ENCODE measurements around the gene SBF1. TPM values are rescaled to one million over a fixed set of nuclear protein-coding genes. Genes with fewer than 3 reads are reported as not detected.

Gene SBF1
- total RNA-seq, 1 experiment from 2014 or later = 100 TPM

- Histone ChIP-seq H3K9me3 (replicated peaks) (no peaks in the 10 kb centered on the region), H3K27ac (no peak overlapping the region), H3K4me1 (0 out of 2 replicates have a peak, but pooled peaks cover under 1% of the 10 kb centered on the region), H3K36me3 (no peaks in the 10 kb centered on the region), H3K4me3 (no peak overlapping the region), H3K27me3 (peaks cover 23% of the 10 kb centered on the region; the same call in 1 of the 2 replicates)
- no peak for DNase-seq
Measured at GRCh38 chr22:50483556-50483955, 8.7 kb upstream of the SBF1 start.

DNA sequence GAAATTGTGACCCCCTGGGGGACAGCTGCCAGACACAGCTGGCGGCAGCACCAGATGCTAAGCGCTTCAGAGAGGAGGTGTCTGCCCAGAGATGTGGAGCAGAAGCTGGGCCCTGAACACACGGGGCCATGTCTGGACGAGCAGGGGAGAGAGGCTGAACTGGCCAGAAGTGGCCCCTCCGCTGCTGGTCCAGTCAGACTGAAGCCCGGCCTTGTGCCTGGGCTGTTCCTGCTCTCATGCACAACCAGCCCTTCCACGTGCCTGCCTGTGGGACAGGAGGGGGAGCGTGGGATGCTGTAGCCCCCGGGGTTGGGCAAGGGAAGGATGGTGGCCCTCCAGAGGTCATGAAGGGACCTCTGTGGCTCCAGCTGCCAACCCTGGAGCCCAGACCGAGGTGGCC, 8.3 kb upstream of the SBF1 start:
- H3K27ac ChIP-seq = no peak overlapping the region
- H3K27me3 ChIP-seq = peaks cover 23% of the 10 kb centered on the region; the same call in 1 of the 2 replicates
- H3K36me3 ChIP-seq = no peaks in the 10 kb centered on the region
- no peak for DNase-seq
- H3K4me3 ChIP-seq = no peak overlapping the region
- H3K4me1 ChIP-seq = peaks cover 2% of the 10 kb centered on the region; the same call in 1 of the 2 replicates
- H3K9me3 ChIP-seq (replicated peaks) = no peaks in the 10 kb centered on the region

GRCh38 chr22:50482107-50483074, 7.6 kb upstream of the SBF1 start:
- Histone ChIP-seq H3K27me3 (peaks cover 20% of the 10 kb centered on the region; the same call in 1 of the 2 replicates), H3K36me3 (no peaks in the 10 kb centered on the region), H3K4me3 (no peak overlapping the region), H3K4me1 (peaks cover 4% of the 10 kb centered on the region), H3K9me3 (replicated peaks) (no peaks in the 10 kb centered on the region), H3K27ac (no peak overlapping the region)
- no peak for DNase-seq

GRCh38 chr22:50481440-50482106, 6.7 kb upstream of the SBF1 start, which contains the start of gene ADM2:
Gene ADM2 (plus strand): TSS chr22:50481543. CDS start chr22:50481848, 305 bp downstream.
- H3K36me3 ChIP-seq = no peaks in the 10 kb centered on the region
- no peak for DNase-seq
- no peaks in the 10 kb centered on the region for H3K9me3 ChIP-seq (replicated peaks)
- no peak within 1 kb of the TSS for H3K4me3 ChIP-seq
- H3K27me3 ChIP-seq = peaks cover 11% of the 10 kb centered on the region; the same call in 1 of the 2 replicates
- peaks cover 10% of the 10 kb centered on the region for H3K4me1 ChIP-seq
- no peak within 1 kb of the TSS for H3K27ac ChIP-seq

DNA sequence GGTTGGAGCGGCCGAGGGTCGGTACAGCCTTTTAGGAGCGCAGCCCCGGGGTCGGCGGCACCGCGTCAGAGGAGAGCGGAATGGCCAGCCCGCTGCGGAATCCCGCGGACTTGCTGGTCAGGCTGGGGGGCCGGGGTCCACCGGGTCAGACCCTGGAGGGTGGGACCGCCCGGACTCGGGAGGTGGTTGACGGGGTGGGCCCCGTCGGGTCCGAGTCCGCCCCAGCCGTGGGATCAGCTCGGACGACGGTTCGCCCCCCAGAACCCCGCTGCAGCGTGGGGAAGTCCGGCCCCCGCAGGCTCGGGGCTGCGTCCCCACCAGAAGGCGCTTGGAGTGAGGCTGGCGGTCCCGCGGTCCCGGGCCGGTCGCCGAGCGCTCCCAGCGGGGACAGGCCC, 6.2 kb upstream of the SBF1 start:
- no peak for DNase-seq
- Histone ChIP-seq H3K27me3 (peaks cover 6% of the 10 kb centered on the region; the same call in 1 of the 2 replicates), H3K4me1 (peaks cover 10% of the 10 kb centered on the region), H3K4me3 (no peak overlapping the region), H3K9me3 (replicated peaks) (no peaks in the 10 kb centered on the region), H3K36me3 (no peaks in the 10 kb centered on the region), H3K27ac (no peak overlapping the region)

DNA sequence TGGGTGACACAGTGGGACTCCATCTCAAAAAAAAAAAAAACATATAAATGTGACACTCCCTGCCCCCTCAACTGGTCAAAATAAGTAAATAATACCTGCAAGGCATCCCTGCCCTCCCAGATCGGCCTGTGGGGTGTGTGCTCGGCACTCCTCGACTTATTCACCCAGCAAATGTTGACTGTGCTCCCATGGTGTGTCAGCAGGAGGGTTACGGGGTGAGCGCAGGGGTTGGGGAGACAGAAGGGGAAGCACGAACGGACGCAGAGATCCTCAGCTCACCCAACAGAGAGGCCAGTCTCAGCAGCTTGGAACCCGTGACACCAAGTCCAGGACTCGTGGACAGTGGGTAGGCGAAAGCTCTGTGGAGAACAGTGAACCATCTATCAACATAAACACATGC, 4.9 kb upstream of the SBF1 start:
- Histone ChIP-seq H3K27me3 (peaks cover 3% of the 10 kb centered on the region; the same call in 1 of the 2 replicates), H3K4me1 (peaks cover 12% of the 10 kb centered on the region), H3K4me3 (no peak overlapping the region), H3K9me3 (replicated peaks) (no peaks in the 10 kb centered on the region), H3K27ac (no peak overlapping the region), H3K36me3 (no peaks in the 10 kb centered on the region)
- DNase-seq = no peak

GRCh38 chr22:50477923-50478322, 3.1 kb upstream of the SBF1 start:
- Histone ChIP-seq H3K27me3 (no peaks in the 10 kb centered on the region), H3K9me3 (replicated peaks) (no peaks in the 10 kb centered on the region), H3K4me1 (peaks cover 21% of the 10 kb centered on the region), H3K27ac (no peak overlapping the region), H3K36me3 (peaks cover 4% of the 10 kb centered on the region; the same call in 1 of the 2 replicates), H3K4me3 (no peak overlapping the region)
- peak; percentile 94 to 96 for DNase-seq

DNA sequence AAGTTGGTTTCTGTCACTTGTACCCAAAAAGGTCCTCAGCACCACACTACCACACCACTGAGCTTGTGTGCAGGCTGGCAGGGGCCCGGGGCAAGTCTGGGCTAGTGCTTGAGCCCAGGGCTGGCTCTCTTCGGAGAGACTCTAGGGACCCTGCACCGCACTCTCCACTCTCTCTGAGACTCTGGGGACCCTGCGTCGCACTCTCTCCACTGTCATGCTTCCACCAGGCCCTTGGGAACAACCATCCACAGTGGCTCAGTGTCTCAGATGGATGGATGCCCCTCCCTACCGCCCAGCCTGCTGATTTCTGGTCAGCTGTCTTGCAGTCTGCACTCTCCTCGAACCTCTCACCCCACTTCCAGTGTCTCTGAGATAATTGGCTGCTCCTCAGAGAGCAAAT, 2.0 kb upstream of the SBF1 start:
- DNase-seq = peak in 1 of 2 experiments; percentile 57
- Histone ChIP-seq H3K36me3 (peaks cover 4% of the 10 kb centered on the region; the same call in 1 of the 2 replicates), H3K4me3 (no peak overlapping the region), H3K9me3 (replicated peaks) (no peaks in the 10 kb centered on the region), H3K27ac (no peak overlapping the region), H3K27me3 (no peaks in the 10 kb centered on the region), H3K4me1 (peaks cover 21% of the 10 kb centered on the region)

GRCh38 chr22:50475652-50476002, 792 bp upstream of the SBF1 start:
- peak overlapping the region; percentile 65 for H3K4me3 ChIP-seq
- H3K27ac ChIP-seq = no peak overlapping the region
- no peak for DNase-seq
- peaks cover 25% of the 10 kb centered on the region for H3K4me1 ChIP-seq
- no peaks in the 10 kb centered on the region for H3K27me3 ChIP-seq
- H3K9me3 ChIP-seq (replicated peaks) = no peaks in the 10 kb centered on the region
- peaks cover 4% of the 10 kb centered on the region; the same call in 1 of the 2 replicates for H3K36me3 ChIP-seq

- H3K4me3 ChIP-seq = peak overlapping the region; percentile 65
- H3K27ac ChIP-seq = no peak overlapping the region; the same call in 1 of the 2 replicates
- H3K4me1 ChIP-seq = peaks cover 41% of the 10 kb centered on the region
- no peaks in the 10 kb centered on the region for H3K27me3 ChIP-seq
- H3K9me3 ChIP-seq (replicated peaks) = no peaks in the 10 kb centered on the region
- peaks cover 4% of the 10 kb centered on the region; the same call in 1 of the 2 replicates for H3K36me3 ChIP-seq
- DNase-seq = peak; percentile 51 to 57
Measured at GRCh38 chr22:50473855-50474671, 772 bp downstream of the SBF1 start.

GRCh38 chr22:50473088-50473487, 1.7 kb downstream of the SBF1 start:
- Histone ChIP-seq H3K9me3 (replicated peaks) (no peaks in the 10 kb centered on the region), H3K4me1 (peaks cover 40% of the 10 kb centered on the region), H3K27me3 (no peaks in the 10 kb centered on the region), H3K4me3 (no peak overlapping the region), H3K36me3 (peaks cover 5% of the 10 kb centered on the region; the same call in 1 of the 2 replicates), H3K27ac (no peak overlapping the region)
- peak in 1 of 2 experiments; percentile 59 for DNase-seq

GRCh38 chr22:50471962-50472361, 2.9 kb downstream of the SBF1 start:
- Histone ChIP-seq H3K27ac (no peak overlapping the region), H3K4me3 (no peak overlapping the region), H3K9me3 (replicated peaks) (no peaks in the 10 kb centered on the region), H3K36me3 (peaks cover 12% of the 10 kb centered on the region), H3K27me3 (no peaks in the 10 kb centered on the region), H3K4me1 (peaks cover 35% of the 10 kb centered on the region)
- DNase-seq = no peak

DNA sequence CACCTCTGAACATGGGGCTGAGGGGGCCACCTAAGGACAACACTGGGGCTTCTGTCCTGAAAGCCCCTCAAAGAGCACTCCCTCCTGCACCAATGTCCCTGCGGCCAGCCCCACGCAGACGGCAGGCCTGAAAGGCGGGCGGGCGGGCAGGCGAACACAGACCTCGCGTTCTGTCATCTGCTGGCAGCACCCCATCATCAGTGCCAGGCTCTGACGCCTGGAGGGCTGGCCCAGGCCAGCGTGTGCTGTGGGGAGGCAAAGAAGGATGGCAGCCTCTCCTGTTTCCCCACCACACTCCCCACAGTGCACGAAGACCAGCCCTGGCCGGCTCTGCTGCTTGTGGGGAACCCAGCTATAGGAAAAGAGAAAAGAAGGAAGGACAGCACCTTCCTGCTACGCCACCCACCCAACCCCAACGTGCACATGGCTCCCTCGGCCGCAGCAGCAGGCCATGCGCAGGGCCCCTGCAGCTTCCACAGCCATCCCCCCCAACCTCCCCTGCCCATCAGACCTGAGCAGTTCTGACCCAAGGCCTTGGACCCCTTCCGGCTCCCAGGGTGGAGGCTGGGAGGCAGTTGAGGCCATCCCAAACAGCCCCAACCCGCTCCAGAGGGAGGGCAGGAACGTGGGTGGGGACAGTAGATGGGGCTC, 3.5 kb downstream of the SBF1 start:
- peaks cover 19% of the 10 kb centered on the region for H3K36me3 ChIP-seq
- no peaks in the 10 kb centered on the region for H3K27me3 ChIP-seq
- H3K9me3 ChIP-seq (replicated peaks) = no peaks in the 10 kb centered on the region
- H3K27ac ChIP-seq = no peak overlapping the region
- no peak overlapping the region for H3K4me3 ChIP-seq
- peaks cover 33% of the 10 kb centered on the region for H3K4me1 ChIP-seq
- no peak for DNase-seq

GRCh38 chr22:50470491-50470890, 4.3 kb downstream of the SBF1 start:
- peak in 1 of 2 experiments; percentile 41 for DNase-seq
- Histone ChIP-seq H3K9me3 (replicated peaks) (no peaks in the 10 kb centered on the region), H3K4me1 (peaks cover 33% of the 10 kb centered on the region)

More at GRCh38 chr22:50470491-50470890, 4.3 kb downstream of the SBF1 start:
- no peak overlapping the region for H3K4me3 ChIP-seq
- H3K36me3 ChIP-seq = peaks cover 27% of the 10 kb centered on the region
- H3K27me3 ChIP-seq = no peaks in the 10 kb centered on the region
- no peak overlapping the region for H3K27ac ChIP-seq
